Trophoblast cell (in vitro differentiated cells and primary cell): Measurements from ENCODE around the gene CDKN2A.

Experiments
- DNase-seq, 2 donors: peaks; one replicate each; pipeline ENCODE4 v3.0.0-alpha.2; 2016
- H2AFZ ChIP-seq: 2 replicates; pipeline ENCODE4 v1.6.1; 2013; ENCODE audit warnings: low read length, moderate library complexity, mild to moderate bottlenecking; ENCODE audit not compliant: insufficient read depth, poor library complexity
- H2AK5ac ChIP-seq: 2 replicates; pipeline ENCODE4 v1.6.1; 2013; ENCODE audit warnings: mild to moderate bottlenecking, low read length
- H2BK120ac ChIP-seq: 2 replicates; pipeline ENCODE4 v1.6.1; 2013; ENCODE audit warnings: low read length, mild to moderate bottlenecking, moderate library complexity; ENCODE audit not compliant: insufficient read depth, poor library complexity
- H2BK12ac ChIP-seq: 2 replicates; pipeline ENCODE4 v1.6.1; 2013; ENCODE audit warnings: mild to moderate bottlenecking, low read length, moderate library complexity
- H2BK5ac ChIP-seq: 2 replicates; pipeline ENCODE4 v1.6.1; 2013; ENCODE audit warnings: low read length, low read depth, moderate library complexity, mild to moderate bottlenecking; ENCODE audit not compliant: poor library complexity
- H3K14ac ChIP-seq: 2 replicates; pipeline ENCODE4 v1.6.1; 2013; ENCODE audit warnings: mild to moderate bottlenecking, low read length
- H3K18ac ChIP-seq: 2 replicates; pipeline ENCODE4 v1.6.1; 2013; ENCODE audit warnings: mild to moderate bottlenecking, low read length
- H3K23ac ChIP-seq: 2 replicates; pipeline ENCODE4 v1.6.1; 2013; ENCODE audit warnings: low read length
- H3K27ac ChIP-seq: 2 replicates; pipeline ENCODE4 v1.5.1; 2013; ENCODE audit warnings: low read depth, mild to moderate bottlenecking, inconsistent platforms, low read length, moderate library complexity
- H3K27me3 ChIP-seq: 2 replicates; pipeline ENCODE4 v1.6.1; 2013; ENCODE audit warnings: inconsistent platforms, mild to moderate bottlenecking, low read length, moderate library complexity; ENCODE audit not compliant: insufficient read depth
- H3K36me3 ChIP-seq, 2 experiments: 1 replicate in 1 of 2; 2 replicates in 1 of 2; pipeline ENCODE4 v1.6.1; 2013; ENCODE audit warnings: low read length in 2 of 2, mild to moderate bottlenecking in 2 of 2, moderate library complexity in 1 of 2; ENCODE audit not compliant: insufficient read depth in 2 of 2, control insufficient read depth in 1 of 2
- H3K4ac ChIP-seq: 2 replicates; pipeline ENCODE4 v1.6.1; 2013; ENCODE audit warnings: low read depth, mild to moderate bottlenecking, low read length, moderate library complexity
- H3K4me1 ChIP-seq, 2 experiments: 1 replicate in 1 of 2; 2 replicates in 1 of 2; pipeline ENCODE4 v1.6.1; 2013; ENCODE audit warnings: low read length in 2 of 2, mild to moderate bottlenecking in 2 of 2, moderate library complexity in 1 of 2; ENCODE audit not compliant: insufficient read depth in 2 of 2, control insufficient read depth in 1 of 2
- H3K4me2 ChIP-seq: 2 replicates; pipeline ENCODE4 v1.6.1; 2013; ENCODE audit warnings: inconsistent platforms, mild to moderate bottlenecking, low read length, moderate library complexity
- H3K4me3 ChIP-seq: 2 replicates; pipeline ENCODE4 v1.5.1; 2013; ENCODE audit warnings: mild to moderate bottlenecking, low read depth, low read length, inconsistent platforms
- H3K79me1 ChIP-seq: one replicate; pipeline ENCODE4 v1.6.1; 2013; ENCODE audit warnings: low read length
- H3K79me2 ChIP-seq: 2 replicates; pipeline ENCODE4 v1.6.1; 2013; ENCODE audit warnings: low read length, mild to moderate bottlenecking; ENCODE audit not compliant: control insufficient read depth, insufficient read depth, poor library complexity
- H3K9ac ChIP-seq: 2 replicates; pipeline ENCODE4 v1.6.1; 2013; ENCODE audit warnings: mild to moderate bottlenecking, low read length
- H3K9me3 ChIP-seq: 2 replicates; pipeline ENCODE4 v1.6.1; 2013; ENCODE audit warnings: low read depth, mild to moderate bottlenecking, control low read depth, inconsistent platforms, low read length; ENCODE audit not compliant: insufficient read depth
- H4K12ac ChIP-seq: 2 replicates; pipeline ENCODE4 v1.6.1; 2013; ENCODE audit warnings: low read depth, mild to moderate bottlenecking, low read length, moderate library complexity
- H4K8ac ChIP-seq: 2 replicates; pipeline ENCODE4 v1.6.1; 2013; ENCODE audit warnings: low read depth, mild to moderate bottlenecking, low read length, moderate library complexity
- H4K91ac ChIP-seq: one replicate; pipeline ENCODE4 v1.6.1; 2013; ENCODE audit warnings: low read depth, mild to moderate bottlenecking, low read length, moderate library complexity
- WGBS: extraction: QIAGEN DNeasy Blood & Tissue Kit; methylation state at CpG from one replicate; pipeline ENCODE4 v1.1.7; 2013; ENCODE audit warnings: missing lambda C conversion rate; ENCODE audit not compliant: insufficient read length, insufficient coverage; ENCODE audit errors: extremely low coverage; 5-methylcytosine and 5-hydroxymethylcytosine counted together

Gene CDKN2A

DNA sequence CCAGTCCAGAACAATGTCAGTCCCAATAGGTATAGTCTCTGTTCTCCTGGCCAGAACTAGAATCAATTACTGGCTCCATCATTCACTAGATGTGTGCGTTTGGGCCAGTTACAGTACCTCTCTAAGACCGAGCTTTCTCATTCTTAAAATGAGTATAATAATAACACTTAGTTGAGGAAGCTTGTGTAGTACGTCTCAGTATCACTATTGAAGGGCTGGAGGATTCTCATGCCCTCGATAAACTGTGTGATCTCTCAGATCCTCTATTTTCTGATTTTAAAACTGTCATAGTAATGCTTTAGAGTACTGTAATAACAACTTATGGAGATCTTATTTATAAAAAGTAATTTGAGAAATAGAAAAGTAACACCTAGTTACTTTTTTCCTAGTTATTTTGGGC, 50.7 kb downstream of the CDKN2A start:
- Histone ChIP-seq H3K14ac (no peak overlapping the region), H3K79me1 (no peaks in the 10 kb centered on the region), H2AK5ac (no peak overlapping the region), H3K36me3 (no peaks in the 10 kb centered on the region), H4K12ac (no peak overlapping the region), H3K9ac (no peak overlapping the region), H3K4me2 (no peak overlapping the region), H2AFZ (no peak overlapping the region), H2BK12ac (no peak overlapping the region), H3K27me3 (no peaks in the 10 kb centered on the region), H2BK5ac (no peak overlapping the region), H2BK120ac (no peak overlapping the region), H3K4ac (no peak overlapping the region), H3K18ac (no peak overlapping the region), H4K8ac (no peak overlapping the region), H4K91ac (no peak overlapping the region), H3K79me2 (no peaks in the 10 kb centered on the region), H3K4me1 (no peaks in the 10 kb centered on the region), H3K27ac (no peak overlapping the region), H3K23ac (no peak overlapping the region), H3K4me3 (no peak overlapping the region), H3K9me3 (no peaks in the 10 kb centered on the region)
- DNase-seq: no peak
- no CpG with 5 or more reads among the region's 4 CpGs for WGBS

DNA sequence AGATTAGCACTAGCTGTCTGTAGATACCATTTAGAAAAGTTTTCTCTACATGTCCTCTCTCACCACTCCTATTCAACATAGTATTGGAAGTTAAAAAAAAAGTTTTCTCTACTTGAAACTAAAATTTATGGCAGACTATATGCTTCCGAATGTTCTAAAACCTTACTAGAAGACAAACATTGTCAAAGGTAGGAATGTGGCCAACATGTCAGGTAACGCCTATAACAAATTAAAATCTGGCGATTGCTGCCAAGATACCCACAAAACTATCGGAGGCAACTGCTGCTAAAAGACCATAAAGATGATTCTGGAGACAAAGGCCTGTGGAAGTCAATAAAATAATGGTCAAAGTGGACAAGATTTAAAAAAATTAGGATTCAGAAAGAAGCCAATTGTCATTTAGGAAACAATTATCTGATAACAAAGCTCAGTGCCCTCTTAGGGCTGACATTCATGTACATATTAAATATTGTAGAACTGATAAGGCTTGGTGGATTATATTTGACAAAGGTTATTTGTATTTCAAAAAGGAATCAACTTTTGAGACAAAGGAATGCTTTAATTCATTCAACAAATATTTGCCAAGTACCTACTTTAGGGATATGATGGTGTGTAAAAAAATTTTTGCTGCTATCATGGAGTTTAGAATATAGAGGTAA, 52.7 kb downstream of the CDKN2A start:
- Histone ChIP-seq H3K23ac (no peak overlapping the region), H3K27me3 (no peaks in the 10 kb centered on the region), H3K4me1 (no peaks in the 10 kb centered on the region), H3K4ac (no peak overlapping the region), H3K36me3 (no peaks in the 10 kb centered on the region), H3K18ac (no peak overlapping the region), H3K79me2 (no peaks in the 10 kb centered on the region), H3K27ac (no peak overlapping the region), H3K79me1 (no peaks in the 10 kb centered on the region), H3K9ac (no peak overlapping the region), H2BK5ac (no peak overlapping the region), H2BK12ac (no peak overlapping the region), H3K4me2 (no peak overlapping the region), H4K12ac (no peak overlapping the region), H2BK120ac (no peak overlapping the region), H3K4me3 (no peak overlapping the region), H4K91ac (no peak overlapping the region), H2AK5ac (no peak overlapping the region), H3K14ac (no peak overlapping the region), H3K9me3 (no peaks in the 10 kb centered on the region), H4K8ac (no peak overlapping the region), H2AFZ (no peak overlapping the region)
- no CpG with 5 or more reads among the region's 4 CpGs for WGBS
- no peak for DNase-seq

DNA sequence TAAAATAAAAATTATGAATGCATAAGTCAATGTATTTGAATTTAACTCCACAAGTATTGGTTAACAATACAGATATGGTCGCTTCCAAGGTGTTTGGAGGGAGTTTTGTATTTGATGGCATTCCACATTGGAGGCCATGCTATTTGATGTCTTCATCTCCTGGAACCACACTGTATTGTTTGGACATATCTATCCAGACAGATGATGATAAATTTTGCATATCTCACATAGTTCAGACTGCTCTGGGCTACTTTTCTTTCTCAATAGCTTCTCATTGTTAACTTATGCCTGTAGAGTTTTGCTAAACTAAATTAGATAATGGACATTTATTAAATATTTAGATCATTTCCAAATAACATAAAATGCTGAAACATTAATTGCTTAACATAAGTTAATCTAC, 58.0 kb downstream of the CDKN2A start:
- Histone ChIP-seq H2AK5ac (no peak overlapping the region), H2BK5ac (no peak overlapping the region), H3K9me3 (no peaks in the 10 kb centered on the region)

DNA sequence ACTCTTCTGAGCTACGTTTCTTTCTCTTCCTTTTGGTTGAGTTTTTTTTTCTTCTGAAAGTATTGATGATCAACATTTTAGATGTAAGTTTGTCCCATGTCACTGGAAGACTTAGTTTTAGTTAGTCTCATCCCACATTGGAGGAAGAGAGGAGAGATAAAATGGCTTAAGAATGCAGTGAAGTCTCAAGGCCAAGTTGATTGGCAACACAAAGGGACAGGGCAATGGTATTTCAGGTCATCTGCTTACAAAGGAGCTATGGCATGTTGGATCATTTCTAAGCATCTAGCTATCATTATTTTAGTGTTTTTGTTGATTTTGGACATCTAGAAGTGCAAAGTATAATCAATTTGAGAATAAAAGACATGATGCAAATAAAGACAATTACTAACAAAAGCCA, 58.6 kb downstream of the CDKN2A start:
- no peaks in the 10 kb centered on the region for H3K4me1 ChIP-seq
- H2AFZ ChIP-seq: no peak overlapping the region
- no peaks in the 10 kb centered on the region for H3K36me3 ChIP-seq
- no peaks in the 10 kb centered on the region for H3K79me2 ChIP-seq
- H2AK5ac ChIP-seq: no peak overlapping the region
- no CpG with 5 or more reads among the region's 1 CpG for WGBS
- H2BK5ac ChIP-seq: no peak overlapping the region
- no peak overlapping the region for H3K18ac ChIP-seq
- H3K79me1 ChIP-seq: no peaks in the 10 kb centered on the region
- no peak overlapping the region for H3K4me2 ChIP-seq
- H2BK120ac ChIP-seq: no peak overlapping the region
- H3K27me3 ChIP-seq: no peaks in the 10 kb centered on the region
- H3K9me3 ChIP-seq: no peaks in the 10 kb centered on the region
- DNase-seq: no peak
- no peak overlapping the region for H2BK12ac ChIP-seq
- no peak overlapping the region for H3K4me3 ChIP-seq
- no peak overlapping the region for H3K27ac ChIP-seq
- H4K91ac ChIP-seq: no peak overlapping the region
- no peak overlapping the region for H3K4ac ChIP-seq
- H3K23ac ChIP-seq: no peak overlapping the region
- no peak overlapping the region for H3K9ac ChIP-seq
- no peak overlapping the region for H4K12ac ChIP-seq
- no peak overlapping the region for H4K8ac ChIP-seq
- no peak overlapping the region for H3K14ac ChIP-seq

More for the DNA sequence above, 58.0 kb downstream of the CDKN2A start:
- Histone ChIP-seq H3K18ac (no peak overlapping the region), H3K27ac (no peak overlapping the region), H2BK120ac (no peak overlapping the region), H3K36me3 (no peaks in the 10 kb centered on the region), H4K8ac (no peak overlapping the region), H3K27me3 (no peaks in the 10 kb centered on the region), H3K4me1 (no peaks in the 10 kb centered on the region), H2BK12ac (no peak overlapping the region), H3K4me2 (no peak overlapping the region), H3K14ac (no peak overlapping the region), H4K91ac (no peak overlapping the region), H2AFZ (no peak overlapping the region), H3K4ac (no peak overlapping the region), H3K23ac (no peak overlapping the region), H3K4me3 (no peak overlapping the region), H3K79me2 (no peaks in the 10 kb centered on the region), H3K79me1 (no peaks in the 10 kb centered on the region), H3K9ac (no peak overlapping the region), H4K12ac (no peak overlapping the region)
- WGBS: no CpG with 5 or more reads among the region's 1 CpG
- DNase-seq: peak; percentile 8 to 64
